Activated CD8-positive, alpha-beta T cell treated with anti-CD3 and anti-CD28 coated beads for 36 hours (primary cell): ENCODE measurements around the gene C6orf132. TPM values are rescaled to one million over a fixed set of nuclear protein-coding genes. Genes with fewer than 3 reads are reported as not detected.

ENCODE experiments used
- ATAC-seq: fragments of 200-7000 bp; cut with Tn5 transposase; one replicate; pipeline ENCODE4 v1.10.0; 2021; ENCODE audit warnings: mild to moderate bottlenecking, moderate library complexity
- CTCF ChIA-PET: fragments of 350-600 bp; sonication (Branson Sonifier 250); formaldehyde crosslinking; loops from one replicate; lab custom pipeline; 2021; ENCODE audit warnings: antibody characterized with exemption; lab: Charles Lee
- POLR2A ChIA-PET: fragments of 350-600 bp; sonication (Branson Sonifier 250); formaldehyde crosslinking; loops from one replicate; lab custom pipeline; 2021; ENCODE audit warnings: antibody characterized with exemption; lab: Charles Lee
- DNase-seq: peaks from one replicate; pipeline ENCODE4 v3.0.0-alpha.2; 2020
- H3K27ac Mint-ChIP-seq: one replicate; pipeline ENCODE4 v1.8.0; 2021; ENCODE audit warnings: mild to moderate bottlenecking, mixed read lengths
- H3K27me3 Mint-ChIP-seq: one replicate; pipeline ENCODE4 v1.8.0; 2021; ENCODE audit warnings: mixed read lengths
- H3K36me3 Mint-ChIP-seq: one replicate; pipeline ENCODE4 v1.8.0; 2021; ENCODE audit warnings: low read depth, mixed read lengths
- H3K4me1 Mint-ChIP-seq: one replicate; pipeline ENCODE4 v1.8.0; 2021; ENCODE audit warnings: low read depth, mixed read lengths
- H3K4me3 Mint-ChIP-seq: one replicate; pipeline ENCODE4 v1.8.0; 2021; ENCODE audit warnings: mild to moderate bottlenecking, moderate library complexity, mixed read lengths
- H3K9me3 Mint-ChIP-seq: one replicate; pipeline ENCODE4 v1.8.0; 2021; ENCODE audit warnings: mixed read lengths
- CTCF ChIP-seq: fragments of 200-600 bp; IDR thresholded peaks from one replicate; pipeline ENCODE4 v1.8.0; 2022; ENCODE audit warnings: antibody characterized with exemption, mild to moderate bottlenecking
- intact Hi-C: fragments of 100-400 bp; cut with micrococcal nuclease; formaldehyde crosslinking; loops from one replicate; pipeline ENCODE4 v1.10.0; 2022
- total RNA-seq, 2 experiments: library from RNA; stranded (reverse); gene quantifications; one replicate each; pipeline ENCODE4 v1.2.3, GENCODE V29; 2021

The C6orf132 gene
- total RNA-seq, 2 experiments from 2014 or later = 0.13 to 0.18 TPM

- intact Hi-C loops = no loop called here
- Mint-ChIP-seq H3K4me1 (no peaks in the 10 kb centered on the region), H3K4me3 (no peak overlapping the region), H3K27me3 (peaks cover 6% of the 10 kb centered on the region), H3K27ac (no peak overlapping the region), H3K36me3 (no peaks in the 10 kb centered on the region), H3K9me3 (no peaks in the 10 kb centered on the region)
- DNase-seq = no peak
- no peak for ATAC-seq
- no peak for TF ChIP-seq CTCF
- CTCF ChIA-PET = interaction anchor here (1.3 kb wide), 1 partner anchor 14 kb away, joined by 7 read pairs; no protein-coding TSS in a partner anchor
- POLR2A ChIA-PET = no interaction called here
Observed at GRCh38 chr6:42118162-42119001, 24.0 kb downstream of the C6orf132 start.

- no peak for DNase-seq
- H3K27ac Mint-ChIP-seq = no peak overlapping the region
- no peaks in the 10 kb centered on the region for H3K36me3 Mint-ChIP-seq
- H3K4me3 Mint-ChIP-seq = no peak overlapping the region
- ChIA-PET POLR2A (no interaction called here), CTCF (interaction anchor here (1.3 to 2.4 kb wide), 2 partner anchors 13 to 14 kb away, joined by 7 to 17 read pairs; no protein-coding TSS in a partner anchor)
- intact Hi-C loops = no loop called here
- no peak for ATAC-seq
- H3K4me1 Mint-ChIP-seq = no peaks in the 10 kb centered on the region
- no peaks in the 10 kb centered on the region for H3K9me3 Mint-ChIP-seq
- H3K27me3 Mint-ChIP-seq = peaks cover 6% of the 10 kb centered on the region
- no peak for TF ChIP-seq CTCF
Observed at GRCh38 chr6:42117843-42118161, 24.6 kb downstream of the C6orf132 start.

- intact Hi-C loops = no loop called here
- no peak for ATAC-seq
- POLR2A ChIA-PET = interaction anchor here (1.1 kb wide), 1 partner anchor 9 kb away, joined by 4 read pairs; no protein-coding TSS in a partner anchor
Observed at GRCh38 chr6:42113936-42114636, 28.3 kb downstream of the C6orf132 start.

GRCh38 chr6:42112351-42112750 lies 30.1 kb downstream of the C6orf132 start:
- CTCF ChIA-PET = interaction anchor here (0.6 to 3.3 kb wide), 3 partner anchors 8 to 794 kb away, joined by 3 to 18 read pairs (median 3); no protein-coding TSS in a partner anchor

More at GRCh38 chr6:42113936-42114636, 28.3 kb downstream of the C6orf132 start:
- no peaks in the 10 kb centered on the region for H3K9me3 Mint-ChIP-seq
- no peak overlapping the region for H3K4me3 Mint-ChIP-seq
- CTCF ChIA-PET = interaction anchor here (0.8 to 3.3 kb wide), 2 partner anchors 10 to 40 kb away, joined by 3 to 18 read pairs; no protein-coding TSS in a partner anchor
- TF ChIP-seq CTCF = no peak
- H3K4me1 Mint-ChIP-seq = no peaks in the 10 kb centered on the region
- H3K27me3 Mint-ChIP-seq = peaks cover 6% of the 10 kb centered on the region
- DNase-seq = no peak
- H3K27ac Mint-ChIP-seq = no peak overlapping the region
- H3K36me3 Mint-ChIP-seq = no peaks in the 10 kb centered on the region

More at GRCh38 chr6:42112351-42112750, 30.1 kb downstream of the C6orf132 start:
- TF ChIP-seq CTCF = no peak
- DNase-seq = no peak
- Mint-ChIP-seq H3K36me3 (no peaks in the 10 kb centered on the region), H3K4me3 (no peak overlapping the region), H3K27me3 (peaks cover 6% of the 10 kb centered on the region), H3K9me3 (no peaks in the 10 kb centered on the region), H3K4me1 (no peaks in the 10 kb centered on the region), H3K27ac (no peak overlapping the region)
- intact Hi-C loops = no loop called here
- POLR2A ChIA-PET = interaction anchor here (0.7 to 0.9 kb wide), 2 partner anchors 11 to 30 kb away, joined by 3 read pairs; no protein-coding TSS in a partner anchor
- ATAC-seq = no peak
